ENCODE data around the gene BMPR1A. TPM values are rescaled to one million over a fixed set of nuclear protein-coding genes. Genes with fewer than 3 reads are reported as not detected.

Gene BMPR1A
- total and polyA plus RNA-seq, 2 of the 13 experiments (the other 11 are each of a cell fraction or from before 2014, with no cell fraction given) = 17.8 to 44.2 TPM

DNA sequence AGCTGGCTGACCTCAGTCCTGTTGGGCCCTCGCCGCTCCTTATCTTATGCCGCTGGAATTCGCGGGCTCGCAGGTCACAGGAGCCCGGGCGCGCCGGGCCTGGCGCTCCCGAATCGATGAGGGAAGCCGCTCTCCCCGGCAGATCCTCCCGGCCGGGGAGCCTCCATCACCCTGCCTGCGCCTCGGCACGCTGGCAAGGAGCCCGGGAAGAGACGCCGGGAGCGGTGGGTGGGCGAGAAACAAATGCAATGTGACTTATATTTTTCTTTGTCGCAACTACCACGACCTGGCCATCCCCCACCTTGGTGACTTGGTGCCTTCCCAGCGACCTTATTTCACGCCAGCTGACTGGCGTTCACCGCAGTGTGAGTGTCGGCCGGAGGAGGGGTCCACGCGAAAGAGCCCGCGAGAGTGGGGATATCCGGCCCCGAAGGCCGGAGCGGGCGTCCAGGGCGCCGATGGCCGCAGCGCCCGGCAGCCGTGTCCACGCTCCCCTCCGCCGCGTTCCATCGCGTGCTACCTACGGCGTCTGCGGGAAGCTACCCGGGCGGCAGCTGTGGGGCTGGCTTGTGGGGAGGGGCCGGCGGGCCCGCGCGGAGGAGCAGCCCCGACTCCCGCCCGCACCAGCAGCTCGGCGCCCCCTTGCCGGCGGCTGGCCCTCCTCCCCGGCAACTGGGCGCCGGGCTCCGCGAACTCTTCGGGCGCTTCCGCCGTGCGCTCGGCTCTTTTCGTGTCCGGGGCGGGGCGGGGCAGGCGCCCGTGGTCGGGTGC is 494 bp upstream of the BMPR1A start (continued):
- TF ChIP-seq ZEB1 (IDR thresholded peaks at IDR 0.05; ENCODE audit: insufficient replicate concordance, low read depth) = peak; percentile 40
- peak; percentile 18 for TF ChIP-seq ZNF263 (CRISPR knock-in tag; IDR thresholded peaks at IDR 0.05)
- peak; percentile 9; the same call in 1 of the 2 replicates for TF ChIP-seq ZSCAN29 (CRISPR knock-in tag; conservative IDR thresholded peaks at IDR 0.05)
- TF ChIP-seq CHD2 (IDR thresholded peaks at IDR 0.05; ENCODE audit: low read depth, low read length) = peak; percentile 53; the same call in 1 of the 2 replicates
- no peak for TF ChIP-seq RFXAP (CRISPR knock-in tag; IDR thresholded peaks at IDR 0.05; ENCODE audit: borderline replicate concordance)
- TF ChIP-seq YEATS4 (CRISPR knock-in tag; IDR thresholded peaks at IDR 0.05; ENCODE audit: borderline replicate concordance) = peak; percentile 64
- 0 out of 2 replicates have a peak, but pooled peaks have one; percentile 18 for TF ChIP-seq SP5 (CRISPR knock-in tag; IDR thresholded peaks at IDR 0.05; ENCODE audit: borderline replicate concordance, low read depth)
- peak; percentile 34 for TF ChIP-seq MED1 (CRISPR knock-in tag; IDR thresholded peaks at IDR 0.05)
- peak; percentile 69; the same call in 1 of the 2 replicates for TF ChIP-seq ZNF350 (CRISPR knock-in tag; IDR thresholded peaks at IDR 0.05; ENCODE audit: borderline replicate concordance, low read depth)
- TF ChIP-seq, protein P1, sequence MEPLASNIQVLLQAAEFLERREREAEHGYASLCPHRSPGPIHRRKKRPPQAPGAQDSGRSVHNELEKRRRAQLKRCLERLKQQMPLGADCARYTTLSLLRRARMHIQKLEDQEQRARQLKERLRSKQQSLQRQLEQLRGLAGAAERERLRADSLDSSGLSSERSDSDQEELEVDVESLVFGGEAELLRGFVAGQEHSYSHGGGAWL (CRISPR knock-in tag; IDR thresholded peaks at IDR 0.05) = peak; percentile 53; the same call in 1 of the 2 replicates
- TF ChIP-seq ZBTB7A (CRISPR knock-in tag; IDR thresholded peaks at IDR 0.05) = 0 out of 2 replicates have a peak, but pooled peaks have one; percentile 19
- TF ChIP-seq, protein P2, sequence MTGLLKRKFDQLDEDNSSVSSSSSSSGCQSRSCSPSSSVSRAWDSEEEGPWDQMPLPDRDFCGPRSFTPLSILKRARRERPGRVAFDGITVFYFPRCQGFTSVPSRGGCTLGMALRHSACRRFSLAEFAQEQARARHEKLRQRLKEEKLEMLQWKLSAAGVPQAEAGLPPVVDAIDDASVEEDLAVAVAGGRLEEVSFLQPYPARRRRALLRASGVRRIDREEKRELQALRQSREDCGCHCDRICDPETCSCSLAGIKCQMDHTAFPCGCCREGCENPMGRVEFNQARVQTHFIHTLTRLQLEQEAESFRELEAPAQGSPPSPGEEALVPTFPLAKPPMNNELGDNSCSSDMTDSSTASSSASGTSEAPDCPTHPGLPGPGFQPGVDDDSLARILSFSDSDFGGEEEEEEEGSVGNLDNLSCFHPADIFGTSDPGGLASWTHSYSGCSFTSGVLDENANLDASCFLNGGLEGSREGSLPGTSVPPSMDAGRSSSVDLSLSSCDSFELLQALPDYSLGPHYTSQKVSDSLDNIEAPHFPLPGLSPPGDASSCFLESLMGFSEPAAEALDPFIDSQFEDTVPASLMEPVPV (CRISPR knock-in tag; IDR thresholded peaks at IDR 0.05) = peak; percentile 14; the same call in 1 of the 2 replicates
- TF ChIP-seq, protein P3, sequence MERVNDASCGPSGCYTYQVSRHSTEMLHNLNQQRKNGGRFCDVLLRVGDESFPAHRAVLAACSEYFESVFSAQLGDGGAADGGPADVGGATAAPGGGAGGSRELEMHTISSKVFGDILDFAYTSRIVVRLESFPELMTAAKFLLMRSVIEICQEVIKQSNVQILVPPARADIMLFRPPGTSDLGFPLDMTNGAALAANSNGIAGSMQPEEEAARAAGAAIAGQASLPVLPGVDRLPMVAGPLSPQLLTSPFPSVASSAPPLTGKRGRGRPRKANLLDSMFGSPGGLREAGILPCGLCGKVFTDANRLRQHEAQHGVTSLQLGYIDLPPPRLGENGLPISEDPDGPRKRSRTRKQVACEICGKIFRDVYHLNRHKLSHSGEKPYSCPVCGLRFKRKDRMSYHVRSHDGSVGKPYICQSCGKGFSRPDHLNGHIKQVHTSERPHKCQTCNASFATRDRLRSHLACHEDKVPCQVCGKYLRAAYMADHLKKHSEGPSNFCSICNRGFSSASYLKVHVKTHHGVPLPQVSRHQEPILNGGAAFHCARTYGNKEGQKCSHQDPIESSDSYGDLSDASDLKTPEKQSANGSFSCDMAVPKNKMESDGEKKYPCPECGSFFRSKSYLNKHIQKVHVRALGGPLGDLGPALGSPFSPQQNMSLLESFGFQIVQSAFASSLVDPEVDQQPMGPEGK (CRISPR knock-in tag; IDR thresholded peaks at IDR 0.05) = peak; percentile 85
- TF ChIP-seq U2AF1 (optimal IDR thresholded peaks at IDR 0.05; ENCODE audit: low read depth, low read length) = peak; percentile 35
- peak in 1 of 2 experiments; percentile 19; a peak in 1 of 4 replicates for TF ChIP-seq EP300 (IDR thresholded peaks at IDR 0.05; ENCODE audit: low read depth in 2 of 2, low read length in 2 of 2)
- TF ChIP-seq EP300 (CRISPR knock-in tag; IDR thresholded peaks at IDR 0.05; ENCODE audit: borderline replicate concordance) = no peak
- TF ChIP-seq, protein P4, sequence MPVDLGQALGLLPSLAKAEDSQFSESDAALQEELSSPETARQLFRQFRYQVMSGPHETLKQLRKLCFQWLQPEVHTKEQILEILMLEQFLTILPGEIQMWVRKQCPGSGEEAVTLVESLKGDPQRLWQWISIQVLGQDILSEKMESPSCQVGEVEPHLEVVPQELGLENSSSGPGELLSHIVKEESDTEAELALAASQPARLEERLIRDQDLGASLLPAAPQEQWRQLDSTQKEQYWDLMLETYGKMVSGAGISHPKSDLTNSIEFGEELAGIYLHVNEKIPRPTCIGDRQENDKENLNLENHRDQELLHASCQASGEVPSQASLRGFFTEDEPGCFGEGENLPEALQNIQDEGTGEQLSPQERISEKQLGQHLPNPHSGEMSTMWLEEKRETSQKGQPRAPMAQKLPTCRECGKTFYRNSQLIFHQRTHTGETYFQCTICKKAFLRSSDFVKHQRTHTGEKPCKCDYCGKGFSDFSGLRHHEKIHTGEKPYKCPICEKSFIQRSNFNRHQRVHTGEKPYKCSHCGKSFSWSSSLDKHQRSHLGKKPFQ (CRISPR knock-in tag; IDR thresholded peaks at IDR 0.05; ENCODE audit: insufficient replicate concordance) = peak; percentile 33
- TF ChIP-seq ZNF569 (CRISPR knock-in tag; IDR thresholded peaks at IDR 0.05; ENCODE audit: borderline replicate concordance) = no peak
- TF ChIP-seq, protein P5, sequence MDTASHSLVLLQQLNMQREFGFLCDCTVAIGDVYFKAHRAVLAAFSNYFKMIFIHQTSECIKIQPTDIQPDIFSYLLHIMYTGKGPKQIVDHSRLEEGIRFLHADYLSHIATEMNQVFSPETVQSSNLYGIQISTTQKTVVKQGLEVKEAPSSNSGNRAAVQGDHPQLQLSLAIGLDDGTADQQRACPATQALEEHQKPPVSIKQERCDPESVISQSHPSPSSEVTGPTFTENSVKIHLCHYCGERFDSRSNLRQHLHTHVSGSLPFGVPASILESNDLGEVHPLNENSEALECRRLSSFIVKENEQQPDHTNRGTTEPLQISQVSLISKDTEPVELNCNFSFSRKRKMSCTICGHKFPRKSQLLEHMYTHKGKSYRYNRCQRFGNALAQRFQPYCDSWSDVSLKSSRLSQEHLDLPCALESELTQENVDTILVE (CRISPR knock-in tag; IDR thresholded peaks at IDR 0.05) = no peak
- TF ChIP-seq, protein P6, sequence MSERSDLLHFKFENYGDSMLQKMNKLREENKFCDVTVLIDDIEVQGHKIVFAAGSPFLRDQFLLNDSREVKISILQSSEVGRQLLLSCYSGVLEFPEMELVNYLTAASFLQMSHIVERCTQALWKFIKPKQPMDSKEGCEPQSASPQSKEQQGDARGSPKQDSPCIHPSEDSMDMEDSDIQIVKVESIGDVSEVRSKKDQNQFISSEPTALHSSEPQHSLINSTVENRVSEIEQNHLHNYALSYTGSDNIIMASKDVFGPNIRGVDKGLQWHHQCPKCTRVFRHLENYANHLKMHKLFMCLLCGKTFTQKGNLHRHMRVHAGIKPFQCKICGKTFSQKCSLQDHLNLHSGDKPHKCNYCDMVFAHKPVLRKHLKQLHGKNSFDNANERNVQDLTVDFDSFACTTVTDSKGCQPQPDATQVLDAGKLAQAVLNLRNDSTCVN (CRISPR knock-in tag; IDR thresholded peaks at IDR 0.05; ENCODE audit: borderline replicate concordance) = peak; percentile 59; the same call in 1 of the 2 replicates

All from HepG2 (cell line).